GM12891 (cell line): ENCODE results near the gene RNASEL.

Experiments used
- PAX5 ChIP-seq: IDR thresholded peaks from 2 replicates; pipeline ENCODE4 v1.6.1; 2011; ENCODE audit warnings: low read length, moderate library complexity, mild to moderate bottlenecking; ENCODE audit not compliant: insufficient read depth, severe bottlenecking
- POLR2A ChIP-seq: IDR thresholded peaks from 2 replicates; pipeline ENCODE4 v1.6.1; 2011; ENCODE audit warnings: low read depth, low read length, control low read depth
- POLR2AphosphoS5 ChIP-seq: IDR thresholded peaks from 2 replicates; pipeline ENCODE4 v1.6.1; 2011; ENCODE audit warnings: low read depth, low read length, control low read depth
- SPI1 ChIP-seq: IDR thresholded peaks from 2 replicates; pipeline ENCODE4 v1.6.1; 2011; ENCODE audit warnings: low read depth, low read length, control low read depth

- TF ChIP-seq POLR2AphosphoS5 (no peak), POLR2A (no peak), SPI1 (no peak), PAX5 (no peak)
Measured at GRCh38 chr1:182635871-182636270, 46.8 kb upstream of the RNASEL start.
